ENCODE measurements around the gene NDUFB6. TPM values are rescaled to one million over a fixed set of nuclear protein-coding genes. Genes with fewer than 3 reads are reported as not detected.

Gene NDUFB6
- total and polyA plus RNA-seq, 2 of the 4 experiments (the other 2 are of a cell fraction) = 24.2 to 51.0 TPM

- intact Hi-C loops (cut with micrococcal nuclease) = loop anchor here (5.0 kb wide), 1 partner anchor 143 kb away; no protein-coding TSS in a partner anchor
- ATAC-seq (ENCODE audit: low read depth) = no peak
Measured at GRCh38 chr9:32574858-32575257, 1.9 kb upstream of the NDUFB6 start.

More at GRCh38 chr9:32574858-32575257, 1.9 kb upstream of the NDUFB6 start:
- no peak overlapping the region for H4K5ac ChIP-seq (ENCODE audit: low read depth, low read length)
- TF ChIP-seq CTCF (conservative IDR thresholded peaks at IDR 0.05; ENCODE audit: low read depth, low read length) (no peak), MAFK (IDR thresholded peaks at IDR 0.05; ENCODE audit: low read depth, low read length) (no peak), RAD21 (IDR thresholded peaks at IDR 0.05; ENCODE audit: low read length) (no peak), RFX5 (IDR thresholded peaks at IDR 0.05; ENCODE audit: low read depth, low read length) (no peak), FOS (IDR thresholded peaks at IDR 0.05; ENCODE audit: low read depth, low read length) (no peak), POLR2A (IDR thresholded peaks at IDR 0.05; ENCODE audit: low read depth, low read length) (no peak), CHD1 (IDR thresholded peaks at IDR 0.05; ENCODE audit: low read depth, low read length) (no peak), NFE2L2 (IDR thresholded peaks at IDR 0.05; ENCODE audit: low read depth, low read length) (no peak)
- H3K18ac ChIP-seq (ENCODE audit: low read depth, low read length) = no peak overlapping the region
- WGBS, 2 experiments (ENCODE audit: extremely low coverage in 2 of 2, insufficient read length in 1 of 2) = no CpG with 5 or more reads among the region's 1 CpG
- H3K27me3 ChIP-seq (ENCODE audit: control insufficient read depth, insufficient read depth, low read length) = no peaks in the 10 kb centered on the region; the same call in 1 of the 2 replicates
- POLR2A ChIA-PET (ENCODE audit: unreplicated experiment) = no interaction called here
- H3K4me2 ChIP-seq (ENCODE audit: low read depth, low read length) = no peak overlapping the region
- no peak overlapping the region for H2BK120ac ChIP-seq (ENCODE audit: low read depth, low read length)
- H4K91ac ChIP-seq (ENCODE audit: insufficient read depth, low read depth, low read length) = no peak overlapping the region
- H3K56ac ChIP-seq (ENCODE audit: extremely low read depth, insufficient read depth, low read length) = no peak overlapping the region
- no TSS peak for BruUV-seq (replicated peaks)
- no peak overlapping the region for H2BK15ac ChIP-seq (ENCODE audit: low read depth, low read length)
- no peak overlapping the region for H3K9ac ChIP-seq (ENCODE audit: low read depth, low read length)
- H3K23ac ChIP-seq (ENCODE audit: low read depth, low read length) = no peak overlapping the region
- H3K9me1 ChIP-seq (ENCODE audit: insufficient read depth, low read length) = no peaks in the 10 kb centered on the region
- in situ Hi-C loops (cut with MboI; ENCODE audit: low sequenced_read_pairs) = loop anchor here (5.0 kb wide), 1 partner anchor 193 kb away; the partner anchor contains the start of gene ACO1
- H4K8ac ChIP-seq (ENCODE audit: low read depth in 2 of 2, low read length in 2 of 2) = no peak overlapping the region
- no peak overlapping the region for H3K14ac ChIP-seq (replicated peaks; ENCODE audit: low read depth, low read length)
- peaks cover 3% of the 10 kb centered on the region; the same call in 1 of the 2 replicates for H4K20me1 ChIP-seq (ENCODE audit: insufficient read depth, low read length)
- no peak for DNase-seq
- H2BK20ac ChIP-seq (ENCODE audit: low read depth, low read length) = no peak overlapping the region
- peaks cover 4% of the 10 kb centered on the region; the same call in 1 of the 2 replicates for H3K36me3 ChIP-seq (ENCODE audit: control insufficient read depth, insufficient read depth, low read length)
- H3K4ac ChIP-seq (ENCODE audit: low read depth, low read length) = no peak overlapping the region
- dilution Hi-C loops (cut with HindIII; ENCODE audit: low sequenced_read_pairs, unreplicated experiment) = loop anchor here (25.0 kb wide), 1 partner anchor 138 kb away; no protein-coding TSS in a partner anchor
- H3K4me3 ChIP-seq (ENCODE audit: insufficient read depth, low read depth, low read length) = no peak overlapping the region
- H2BK5ac ChIP-seq (ENCODE audit: low read depth, low read length, poor library complexity, severe bottlenecking) = no peak overlapping the region
- no peak overlapping the region for H2AK5ac ChIP-seq (ENCODE audit: low read depth, low read length)
- peaks cover 4 to 8% of the 10 kb centered on the region in 2 experiments; a peak in 2 of 4 replicates for H3K79me1 ChIP-seq (ENCODE audit: low read depth in 1 of 2, low read length in 2 of 2)
- no peak overlapping the region for H2AK9ac ChIP-seq (replicated peaks; ENCODE audit: low read depth, low read length, poor library complexity)
- CTCF ChIA-PET = interaction anchor here (0.6 to 11.5 kb wide), 3 partner anchors 48 to 197 kb away, joined by 3 to 189 read pairs (median 4); no protein-coding TSS in a partner anchor
- H3K27ac ChIP-seq (ENCODE audit: insufficient read depth, low read length) = no peak overlapping the region
- H3K9me3 ChIP-seq (ENCODE audit: control insufficient read depth, insufficient read depth, low read length) = no peaks in the 10 kb centered on the region
- H3K4me1 ChIP-seq (ENCODE audit: control insufficient read depth, insufficient read depth, low read length) = no peaks in the 10 kb centered on the region
- no peak overlapping the region for H2AFZ ChIP-seq (replicated peaks; ENCODE audit: low read length, poor library complexity)

Data from IMR-90 (cell line).